ENCODE data around the gene NSD2. TPM values are rescaled to one million over a fixed set of nuclear protein-coding genes. Genes with fewer than 3 reads are reported as not detected.

Gene NSD2
- total RNA-seq, 4 donors from 2014 or later: 30.9 to 63.7 (median 40.3) TPM

DNA sequence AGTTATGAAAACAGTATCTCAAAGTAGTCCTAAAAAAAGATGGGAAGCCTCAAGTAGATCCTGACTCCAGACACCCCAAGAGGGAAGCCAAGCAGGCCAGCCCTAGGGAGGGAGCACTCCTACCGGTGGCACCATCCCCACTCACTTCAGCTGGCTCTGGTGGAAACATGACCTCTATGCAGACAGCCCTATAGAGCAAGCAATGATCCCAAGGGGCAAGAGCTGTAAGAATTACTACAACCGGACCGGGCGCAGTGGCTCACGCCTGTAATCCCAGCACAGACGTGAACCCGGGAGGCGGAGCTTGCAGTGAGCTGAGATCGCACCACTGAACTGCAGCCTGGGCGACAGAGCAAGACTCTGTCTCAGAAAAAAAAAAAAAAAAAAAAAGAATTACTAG is 20.9 kb upstream of the NSD2 start:
- peaks cover 23 to 49% of the 10 kb centered on the region in 2 donors for H3K4me1 ChIP-seq
- TF ChIP-seq POLR2A (IDR thresholded peaks at IDR 0.05): no peak
- TF ChIP-seq, protein P1, sequence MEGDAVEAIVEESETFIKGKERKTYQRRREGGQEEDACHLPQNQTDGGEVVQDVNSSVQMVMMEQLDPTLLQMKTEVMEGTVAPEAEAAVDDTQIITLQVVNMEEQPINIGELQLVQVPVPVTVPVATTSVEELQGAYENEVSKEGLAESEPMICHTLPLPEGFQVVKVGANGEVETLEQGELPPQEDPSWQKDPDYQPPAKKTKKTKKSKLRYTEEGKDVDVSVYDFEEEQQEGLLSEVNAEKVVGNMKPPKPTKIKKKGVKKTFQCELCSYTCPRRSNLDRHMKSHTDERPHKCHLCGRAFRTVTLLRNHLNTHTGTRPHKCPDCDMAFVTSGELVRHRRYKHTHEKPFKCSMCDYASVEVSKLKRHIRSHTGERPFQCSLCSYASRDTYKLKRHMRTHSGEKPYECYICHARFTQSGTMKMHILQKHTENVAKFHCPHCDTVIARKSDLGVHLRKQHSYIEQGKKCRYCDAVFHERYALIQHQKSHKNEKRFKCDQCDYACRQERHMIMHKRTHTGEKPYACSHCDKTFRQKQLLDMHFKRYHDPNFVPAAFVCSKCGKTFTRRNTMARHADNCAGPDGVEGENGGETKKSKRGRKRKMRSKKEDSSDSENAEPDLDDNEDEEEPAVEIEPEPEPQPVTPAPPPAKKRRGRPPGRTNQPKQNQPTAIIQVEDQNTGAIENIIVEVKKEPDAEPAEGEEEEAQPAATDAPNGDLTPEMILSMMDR (IDR thresholded peaks at IDR 0.05): no peak
- intact Hi-C loops (cut with DNase I): no loop called here
- no peaks in the 10 kb centered on the region for H3K9me3 ChIP-seq
- H3K4me3 ChIP-seq (replicated peaks in 1 of 3): no peak overlapping the region
- peak; percentile 52 to 57 for DNase-seq
- H3K27ac ChIP-seq: peak overlapping the region in 1 of 3 donors; percentile 24
- WGBS, 2 donors: 69% methylated on average over 3 to 10 of the region's 10 CpGs
- peaks cover 0 to 5% of the 10 kb centered on the region in 2 donors for H3K36me3 ChIP-seq
- H3K27me3 ChIP-seq: no peaks in the 10 kb centered on the region

DNA sequence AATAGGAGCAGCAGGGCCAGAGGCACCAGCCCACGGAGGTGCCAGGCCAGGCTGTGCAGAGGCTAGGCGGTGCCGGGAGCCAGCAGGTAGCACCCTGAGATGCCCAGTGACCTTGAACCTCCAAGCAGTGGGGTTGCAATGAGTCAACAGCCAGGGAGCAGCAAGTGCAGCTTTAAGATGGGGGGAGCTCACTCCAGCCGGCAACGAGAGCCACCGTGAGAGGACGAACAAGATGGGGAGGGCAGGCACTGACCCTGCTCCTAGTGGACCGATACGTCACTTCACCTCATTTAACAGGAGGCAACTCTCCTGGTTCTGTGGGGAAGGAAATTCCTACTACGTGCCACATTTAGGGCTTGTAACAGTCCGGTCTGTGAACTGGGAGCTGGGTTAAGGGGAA is 20.0 kb upstream of the NSD2 start:
- no peak for TF ChIP-seq POLR2A (IDR thresholded peaks at IDR 0.05)
- TF ChIP-seq, protein P1 (IDR thresholded peaks at IDR 0.05): peak in 2 of 6 experiments; percentile 24 to 29
- DNase-seq: peak; percentile 27 to 36
- Histone ChIP-seq H3K27ac (peak overlapping the region; percentile 5 to 41 (median 28)), H3K4me1 (peaks cover 23 to 50% of the 10 kb centered on the region in 2 donors), H3K9me3 (no peaks in the 10 kb centered on the region), H3K4me3 (replicated peaks in 1 of 3) (no peak overlapping the region), H3K36me3 (no peaks in the 10 kb centered on the region), H3K27me3 (no peaks in the 10 kb centered on the region)
- intact Hi-C loops (cut with DNase I): no loop called here
- 39% methylated on average over 11 of the region's 11 CpGs for WGBS, 2 donors

DNA sequence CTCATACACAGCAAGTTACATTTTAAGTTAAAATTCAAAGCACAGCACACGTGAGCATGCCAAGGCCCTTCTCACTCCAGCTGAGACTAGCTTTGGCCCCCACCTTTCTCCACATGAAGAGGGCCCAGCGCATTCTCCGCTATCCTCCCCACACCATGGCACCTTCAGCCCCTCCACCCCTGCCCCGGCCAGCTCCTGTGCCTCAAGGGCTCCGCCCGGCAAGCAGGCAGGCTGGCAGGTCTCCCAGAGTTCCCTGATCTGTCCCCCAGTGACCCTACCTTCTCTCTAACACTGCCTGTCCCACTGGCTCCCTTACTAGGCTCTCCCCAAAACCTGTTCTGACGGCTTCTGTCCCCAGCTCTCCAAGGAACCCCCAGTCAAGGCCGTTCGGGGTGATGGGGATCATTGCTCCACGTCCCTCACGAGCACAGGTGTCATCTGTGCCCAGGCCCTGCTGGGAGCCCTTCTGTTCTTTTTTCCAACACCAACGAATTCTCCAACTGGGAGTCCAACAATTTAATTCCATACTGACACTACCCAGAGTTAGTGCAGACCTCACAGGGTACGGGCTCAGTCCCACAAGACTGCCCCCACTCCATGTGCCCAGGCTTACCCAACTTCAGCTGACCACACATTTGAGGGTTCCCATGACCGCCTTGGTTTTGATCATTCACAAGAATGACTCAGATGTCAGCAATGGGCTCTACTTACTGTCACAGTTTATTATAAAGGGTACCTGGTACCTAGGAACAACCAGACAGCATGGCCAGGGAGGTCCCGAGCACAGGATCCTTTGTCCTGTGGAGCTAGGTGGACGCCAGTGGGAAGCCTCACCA is 19.4 kb upstream of the NSD2 start:
- TF ChIP-seq POLR2A (IDR thresholded peaks at IDR 0.05): no peak
- TF ChIP-seq, protein P1 (IDR thresholded peaks at IDR 0.05): no peak
- no peaks in the 10 kb centered on the region for H3K36me3 ChIP-seq
- no peak overlapping the region for H3K4me3 ChIP-seq (replicated peaks in 1 of 3)
- peaks cover 23 to 50% of the 10 kb centered on the region in 2 donors for H3K4me1 ChIP-seq
- peak; percentile 82 to 84 for DNase-seq
- peak overlapping the region; percentile 5 to 41 (median 28) for H3K27ac ChIP-seq
- H3K27me3 ChIP-seq: no peaks in the 10 kb centered on the region
- intact Hi-C loops (cut with DNase I): no loop called here
- H3K9me3 ChIP-seq: no peaks in the 10 kb centered on the region
- 62 to 68% methylated on average over 16 of the region's 16 CpGs for WGBS, 2 donors

DNA sequence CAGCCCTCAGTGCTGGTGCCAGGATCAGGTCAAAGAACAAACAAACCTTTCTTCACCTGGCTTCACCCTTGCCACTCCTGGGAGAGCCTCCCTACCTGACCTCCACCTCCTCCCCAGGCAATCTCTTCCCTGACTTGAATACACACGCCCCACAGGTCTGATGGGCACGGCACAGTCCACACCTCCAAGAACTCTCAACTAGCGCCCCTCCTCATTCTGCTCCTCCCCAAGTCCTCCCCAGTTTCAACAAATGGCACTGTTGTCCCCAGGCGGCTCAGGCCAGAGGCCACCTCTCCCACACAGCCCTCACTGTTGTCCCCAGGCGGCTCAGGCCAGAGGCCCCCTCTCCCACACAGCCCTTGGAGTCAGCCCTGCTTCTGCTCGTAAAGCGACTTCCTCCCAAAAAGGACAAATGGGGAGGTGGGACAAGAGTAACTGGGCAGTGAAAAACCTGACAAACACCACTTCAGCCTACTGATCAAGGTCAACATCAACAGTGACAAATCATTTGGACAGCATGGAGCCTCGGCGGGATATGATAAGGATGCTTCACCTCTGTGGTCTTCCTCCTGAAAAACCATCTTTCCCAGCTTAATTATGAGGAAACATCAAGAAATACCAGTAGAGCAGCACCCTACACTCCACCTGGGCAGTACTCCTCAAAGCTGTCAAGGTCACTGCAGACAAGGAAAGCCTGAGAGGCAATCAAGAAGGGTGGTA is 18.1 kb upstream of the NSD2 start:
- DNase-seq: no peak
- Histone ChIP-seq H3K4me3 (replicated peaks in 1 of 3) (no peak overlapping the region), H3K4me1 (peaks cover 23 to 57% of the 10 kb centered on the region in 2 donors), H3K27me3 (no peaks in the 10 kb centered on the region), H3K27ac (peak overlapping the region in 1 of 3 donors; percentile 5), H3K9me3 (no peaks in the 10 kb centered on the region), H3K36me3 (no peaks in the 10 kb centered on the region)
- TF ChIP-seq, protein P1 (IDR thresholded peaks at IDR 0.05): no peak
- TF ChIP-seq POLR2A (IDR thresholded peaks at IDR 0.05): no peak
- intact Hi-C loops (cut with DNase I): no loop called here
- WGBS, 2 donors: 87 to 88% methylated on average over 9 of the region's 9 CpGs
